Measurements from ENCODE around the gene TUB.

- TF ChIP-seq, protein P1, sequence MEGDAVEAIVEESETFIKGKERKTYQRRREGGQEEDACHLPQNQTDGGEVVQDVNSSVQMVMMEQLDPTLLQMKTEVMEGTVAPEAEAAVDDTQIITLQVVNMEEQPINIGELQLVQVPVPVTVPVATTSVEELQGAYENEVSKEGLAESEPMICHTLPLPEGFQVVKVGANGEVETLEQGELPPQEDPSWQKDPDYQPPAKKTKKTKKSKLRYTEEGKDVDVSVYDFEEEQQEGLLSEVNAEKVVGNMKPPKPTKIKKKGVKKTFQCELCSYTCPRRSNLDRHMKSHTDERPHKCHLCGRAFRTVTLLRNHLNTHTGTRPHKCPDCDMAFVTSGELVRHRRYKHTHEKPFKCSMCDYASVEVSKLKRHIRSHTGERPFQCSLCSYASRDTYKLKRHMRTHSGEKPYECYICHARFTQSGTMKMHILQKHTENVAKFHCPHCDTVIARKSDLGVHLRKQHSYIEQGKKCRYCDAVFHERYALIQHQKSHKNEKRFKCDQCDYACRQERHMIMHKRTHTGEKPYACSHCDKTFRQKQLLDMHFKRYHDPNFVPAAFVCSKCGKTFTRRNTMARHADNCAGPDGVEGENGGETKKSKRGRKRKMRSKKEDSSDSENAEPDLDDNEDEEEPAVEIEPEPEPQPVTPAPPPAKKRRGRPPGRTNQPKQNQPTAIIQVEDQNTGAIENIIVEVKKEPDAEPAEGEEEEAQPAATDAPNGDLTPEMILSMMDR (IDR thresholded peaks at IDR 0.05 in 8 of 11, conservative IDR thresholded peaks at IDR 0.05 in 3 of 11) = no peak
- TF ChIP-seq POLR2A (IDR thresholded peaks at IDR 0.05) = no peak
- TF ChIP-seq POLR2AphosphoS5 (IDR thresholded peaks at IDR 0.05) = no peak
Measured at GRCh38 chr11:8080069-8080670, 841 bp upstream of the TUB start.

All from spleen (tissue), 7 donors.